Immature natural killer cell (primary cell): ENCODE data around the gene GORASP1. TPM values are rescaled to one million over a fixed set of nuclear protein-coding genes. Genes with fewer than 3 reads are reported as not detected.

Experiments used
- DNase-seq, 3 donors: peaks; one replicate each; pipeline ENCODE4 v3.0.0; 2022; ENCODE audit warnings: mixed read lengths in 1 of 3
- H3K27ac Mint-ChIP-seq, 6 donors: one replicate each; pipeline ENCODE4 v1.8.0; 2020; ENCODE audit warnings: mixed read lengths in 6 of 6, mild to moderate bottlenecking in 5 of 6, inconsistent platforms in 4 of 6, moderate library complexity in 3 of 6
- H3K27me3 Mint-ChIP-seq, 3 donors: one replicate each; pipeline ENCODE4 v1.8.0; 2020 to 2021; ENCODE audit warnings: low read depth in 3 of 3, mild to moderate bottlenecking in 3 of 3, mixed read lengths in 3 of 3, moderate library complexity in 3 of 3, inconsistent platforms in 1 of 3
- H3K36me3 Mint-ChIP-seq, 3 donors: one replicate each; pipeline ENCODE4 v1.8.0; 2020; ENCODE audit warnings: mixed read lengths in 3 of 3, inconsistent platforms in 2 of 3, mild to moderate bottlenecking in 2 of 3
- H3K4me1 Mint-ChIP-seq, 2 donors: one replicate each; pipeline ENCODE4 v1.8.0; 2020; ENCODE audit warnings: inconsistent platforms in 2 of 2, mild to moderate bottlenecking in 2 of 2, mixed read lengths in 2 of 2, moderate library complexity in 1 of 2
- H3K4me3 Mint-ChIP-seq, 5 donors: one replicate each; pipeline ENCODE4 v1.8.0; 2020; ENCODE audit warnings: mild to moderate bottlenecking in 5 of 5, mixed read lengths in 5 of 5, inconsistent platforms in 3 of 5, moderate library complexity in 3 of 5
- H3K9me3 Mint-ChIP-seq, 6 donors: one replicate each; pipeline ENCODE4 v1.8.0; 2020; ENCODE audit warnings: mild to moderate bottlenecking in 6 of 6, mixed read lengths in 6 of 6, inconsistent platforms in 4 of 6, moderate library complexity in 3 of 6
- polyA plus RNA-seq, 3 donors: library from polyadenylated mRNA; unstranded; fragments of 300-500 nt; fragmentation: Illumina TruSeq; gene quantifications; one replicate each; pipeline ENCODE4 v1.2.3, GENCODE V29; 2021

The GORASP1 gene
- polyA plus RNA-seq, 3 donors from 2014 or later, result 5.3 to 7.8 (median 5.4) TPM

DNA sequence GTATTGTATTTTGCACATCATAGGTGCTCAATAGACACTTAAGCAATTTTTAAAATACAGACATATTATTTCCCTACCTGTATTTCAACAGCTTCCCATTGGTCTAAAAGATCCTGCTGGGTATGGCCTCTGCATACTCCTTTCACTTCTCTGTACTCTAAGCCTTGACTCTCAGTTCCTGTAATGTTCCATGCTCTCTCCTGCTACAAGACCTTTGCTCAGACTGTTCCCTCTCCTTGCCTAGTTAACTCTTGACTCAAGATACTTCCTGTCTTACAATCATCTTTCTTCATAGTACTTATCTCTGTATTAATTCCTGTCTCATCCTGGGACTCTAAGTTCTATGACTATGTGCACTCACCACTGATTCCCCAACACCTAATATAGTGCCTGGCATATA lies 57.4 kb downstream of the GORASP1 start:
- DNase-seq, result no peak
- peaks cover 21 to 37% of the 10 kb centered on the region in 2 donors for H3K4me1 Mint-ChIP-seq
- H3K27me3 Mint-ChIP-seq, result peaks cover 2 to 15% (median 6%) of the 10 kb centered on the region in 3 donors
- no peak overlapping the region for H3K4me3 Mint-ChIP-seq
- H3K9me3 Mint-ChIP-seq, result no peaks in the 10 kb centered on the region
- peak overlapping the region in 3 of 6 donors; percentile 2 to 53 (median 23) for H3K27ac Mint-ChIP-seq
- no peaks in the 10 kb centered on the region for H3K36me3 Mint-ChIP-seq

Other genes starting within 250 kb of the GORASP1 start
- gene SCN11A, start 55.7 kb downstream of the GORASP1 start, polyA plus RNA-seq, result not detected
- 10 to 100 TPM; 28.0 to 41.7 (median 31.2) TPM for gene WDR48, start 55.6 kb downstream of the GORASP1 start, polyA plus RNA-seq
- under 1 TPM in 2 of 3 donors, not detected in 1; 0.39 to 0.45 TPM for gene TTC21A, start 53 bp upstream of the GORASP1 start, polyA plus RNA-seq
- gene CSRNP1, start 46.0 kb upstream of the GORASP1 start, polyA plus RNA-seq, result 10 to 100 TPM; 42.1 to 46.6 (median 43.4) TPM
- under 1 TPM in 2 of 3 donors, not detected in 1; 0.03 to 0.27 TPM for gene XIRP1, start 85.0 kb upstream of the GORASP1 start, polyA plus RNA-seq
- gene CX3CR1, start 172.4 kb upstream of the GORASP1 start, polyA plus RNA-seq, result 1,000 to 10,000 TPM in 1 of 3 donors, 100 to 1,000 TPM in 2; 338 to 1,281 (median 522) TPM
- gene CCR8, start 222.1 kb upstream of the GORASP1 start, polyA plus RNA-seq, result 1 to 10 TPM in 2 of 3 donors, not detected in 1; 1.1 TPM